ENCODE results near the gene PEG3. TPM values are rescaled to one million over a fixed set of nuclear protein-coding genes. Genes with fewer than 3 reads are reported as not detected.

Gene PEG3
- total and polyA plus RNA-seq, 2 donors = 1.3 to 2.5 TPM

DNA sequence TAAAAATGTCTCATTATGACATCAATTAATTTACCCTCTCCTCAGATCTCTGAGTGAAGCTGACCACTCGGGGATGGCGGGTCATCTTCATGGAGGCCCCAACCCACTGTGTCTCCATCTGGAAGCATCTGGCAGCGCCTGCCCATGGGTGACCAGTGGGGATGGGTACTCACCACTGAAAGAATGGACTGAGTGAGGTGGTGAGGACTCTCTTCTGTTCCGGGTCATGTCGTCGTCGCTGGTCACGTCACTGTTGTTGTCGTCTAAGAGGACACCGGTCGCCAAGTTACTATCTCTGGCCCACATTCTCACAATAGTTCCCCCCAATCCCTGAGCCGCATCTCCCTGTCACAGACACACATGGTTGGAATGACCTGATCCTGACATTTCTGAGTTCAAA is 17.1 kb downstream of the PEG3 start:
- Histone ChIP-seq H3K27ac (ENCODE audit: low read depth in 1 of 2, low read length in 1 of 2) (no peak overlapping the region), H3K4me1 (ENCODE audit: control insufficient read depth in 2 of 2, insufficient read depth in 2 of 2, low read length in 2 of 2) (no peaks in the 10 kb centered on the region), H3K9me3 (ENCODE audit: control insufficient read depth in 2 of 2, insufficient read depth in 1 of 2, low read length in 1 of 2) (peaks cover 4 to 5% of the 10 kb centered on the region in 2 donors), H3K36me3 (ENCODE audit: control insufficient read depth in 2 of 2, insufficient read depth in 2 of 2, low read length in 1 of 2) (no peaks in the 10 kb centered on the region), H3K4me3 (ENCODE audit: low read length in 2 of 2) (no peak overlapping the region), H3K27me3 (ENCODE audit: control insufficient read depth in 2 of 2, insufficient read depth in 1 of 2, low read length in 1 of 2) (no peaks in the 10 kb centered on the region)
- no peak for DNase-seq (ENCODE audit: low read depth in 6 of 9, low spot score in 9 of 9)
- 97% methylated on average over 12 of the region's 12 CpGs for WGBS

DNA sequence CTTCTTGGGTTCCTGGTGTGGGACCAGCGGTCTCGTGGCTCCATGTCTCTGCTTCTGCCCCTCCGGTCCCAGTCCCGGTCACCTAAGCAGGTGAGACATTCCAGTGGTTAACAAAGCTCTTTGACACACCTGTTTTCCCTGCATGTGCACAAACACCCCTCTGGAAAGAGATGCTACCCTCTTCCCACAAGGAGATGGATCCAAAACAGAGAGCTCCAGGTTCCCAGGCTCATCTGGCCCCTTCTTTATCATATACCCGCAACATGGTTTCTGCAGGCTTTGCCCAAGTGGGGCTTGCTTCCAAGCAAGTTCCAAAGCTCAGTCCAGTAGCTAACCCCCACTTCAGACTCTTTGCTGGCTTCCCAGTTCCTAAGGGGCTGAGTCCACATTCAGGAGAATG is 17.8 kb downstream of the PEG3 start:
- no peaks in the 10 kb centered on the region for H3K36me3 ChIP-seq (ENCODE audit: control insufficient read depth in 2 of 2, insufficient read depth in 2 of 2, low read length in 1 of 2)
- peaks cover 4 to 5% of the 10 kb centered on the region in 2 donors for H3K9me3 ChIP-seq (ENCODE audit: control insufficient read depth in 2 of 2, insufficient read depth in 1 of 2, low read length in 1 of 2)
- WGBS = 95% methylated on average over 5 of the region's 5 CpGs
- DNase-seq (ENCODE audit: low read depth in 6 of 9, low spot score in 9 of 9) = no peak
- no peak overlapping the region for H3K27ac ChIP-seq (ENCODE audit: low read depth in 1 of 2, low read length in 1 of 2)
- H3K4me1 ChIP-seq (ENCODE audit: control insufficient read depth in 2 of 2, insufficient read depth in 2 of 2, low read length in 2 of 2) = no peaks in the 10 kb centered on the region
- no peaks in the 10 kb centered on the region for H3K27me3 ChIP-seq (ENCODE audit: control insufficient read depth in 2 of 2, insufficient read depth in 1 of 2, low read length in 1 of 2)
- no peak overlapping the region for H3K4me3 ChIP-seq (ENCODE audit: low read length in 2 of 2)

DNA sequence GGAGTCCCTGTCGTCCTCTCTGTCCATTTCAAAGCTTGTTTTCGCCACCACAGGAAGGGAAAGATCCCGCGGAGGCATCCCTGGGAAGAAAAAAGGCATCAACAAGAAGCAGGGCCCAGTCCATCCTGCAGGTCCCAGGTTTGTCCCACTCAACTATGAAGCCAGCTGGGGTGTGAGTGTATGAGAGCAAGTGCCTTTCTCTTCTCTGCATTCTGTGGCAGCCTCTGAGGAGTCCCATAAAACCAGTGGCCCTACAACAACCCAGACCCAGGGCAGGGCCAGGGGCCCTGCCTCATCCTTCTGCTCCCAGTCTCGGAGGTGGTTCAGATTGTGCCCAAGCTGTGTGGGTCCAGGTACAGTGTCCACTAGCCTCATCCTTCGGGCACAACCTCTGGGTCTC is 18.9 kb downstream of the PEG3 start:
- no peaks in the 10 kb centered on the region for H3K36me3 ChIP-seq (ENCODE audit: control insufficient read depth in 2 of 2, insufficient read depth in 2 of 2, low read length in 1 of 2)
- no peaks in the 10 kb centered on the region for H3K27me3 ChIP-seq (ENCODE audit: control insufficient read depth in 2 of 2, insufficient read depth in 1 of 2, low read length in 1 of 2)
- no peak for DNase-seq (ENCODE audit: low read depth in 6 of 9, low spot score in 9 of 9)
- no peaks in the 10 kb centered on the region for H3K4me1 ChIP-seq (ENCODE audit: control insufficient read depth in 2 of 2, insufficient read depth in 2 of 2, low read length in 2 of 2)
- H3K27ac ChIP-seq (ENCODE audit: low read depth in 1 of 2, low read length in 1 of 2) = no peak overlapping the region
- no peak overlapping the region for H3K4me3 ChIP-seq (ENCODE audit: low read length in 2 of 2)
- peaks cover 4 to 5% of the 10 kb centered on the region in 2 donors for H3K9me3 ChIP-seq (ENCODE audit: control insufficient read depth in 2 of 2, insufficient read depth in 1 of 2, low read length in 1 of 2)
- WGBS = 81% methylated on average over 6 of the region's 6 CpGs

DNA sequence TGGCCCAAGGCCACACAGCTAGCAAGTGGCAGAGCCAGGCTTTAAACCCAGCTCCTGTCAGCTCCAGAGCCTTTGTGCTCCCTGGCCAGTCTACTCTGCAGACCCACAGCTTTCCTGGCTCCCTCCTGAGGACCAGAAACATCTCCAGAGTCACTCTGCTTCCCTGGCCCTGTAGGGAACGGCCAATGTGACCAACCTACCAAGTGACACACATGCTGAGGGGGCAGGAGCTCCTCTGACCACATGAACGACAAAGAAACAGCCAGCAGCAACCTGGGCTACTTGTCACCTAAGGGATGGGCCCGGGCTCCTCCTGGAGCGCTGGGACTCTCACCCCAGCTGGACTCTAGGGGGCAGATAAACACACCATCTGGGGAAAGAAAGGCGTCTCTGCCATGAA is 19.3 kb downstream of the PEG3 start:
- Histone ChIP-seq H3K4me3 (ENCODE audit: low read length in 2 of 2) (no peak overlapping the region), H3K9me3 (ENCODE audit: control insufficient read depth in 2 of 2, insufficient read depth in 1 of 2, low read length in 1 of 2) (peaks cover 4 to 5% of the 10 kb centered on the region in 2 donors), H3K4me1 (ENCODE audit: control insufficient read depth in 2 of 2, insufficient read depth in 2 of 2, low read length in 2 of 2) (no peaks in the 10 kb centered on the region), H3K27me3 (ENCODE audit: control insufficient read depth in 2 of 2, insufficient read depth in 1 of 2, low read length in 1 of 2) (no peaks in the 10 kb centered on the region), H3K27ac (ENCODE audit: low read depth in 1 of 2, low read length in 1 of 2) (no peak overlapping the region), H3K36me3 (ENCODE audit: control insufficient read depth in 2 of 2, insufficient read depth in 2 of 2, low read length in 1 of 2) (no peaks in the 10 kb centered on the region)
- 69% methylated on average over 5 of the region's 5 CpGs for WGBS
- no peak for DNase-seq (ENCODE audit: low read depth in 6 of 9, low spot score in 9 of 9)

DNA sequence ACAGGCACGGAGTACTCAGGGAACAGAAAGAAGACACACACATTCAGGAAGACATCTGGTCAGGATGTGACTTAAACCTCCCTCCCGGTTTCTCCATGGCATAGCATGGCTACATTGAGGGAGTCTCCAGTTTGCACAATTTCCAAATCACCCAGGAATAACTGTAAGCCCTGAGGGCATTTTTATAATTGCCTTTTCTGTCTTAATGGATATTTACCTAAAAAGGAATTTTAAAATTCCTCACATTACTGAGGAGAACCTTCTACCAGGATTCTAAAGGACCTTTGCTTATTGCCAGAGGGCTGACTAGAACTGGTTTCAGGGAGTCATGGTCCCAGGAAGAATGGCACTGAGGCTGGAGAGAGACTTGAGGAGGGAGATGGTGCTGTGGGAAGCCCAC is 21.4 kb downstream of the PEG3 start:
- WGBS = 92% methylated on average over 2 of the region's 2 CpGs
- Histone ChIP-seq H3K36me3 (ENCODE audit: control insufficient read depth in 2 of 2, insufficient read depth in 2 of 2, low read length in 1 of 2) (no peaks in the 10 kb centered on the region), H3K9me3 (ENCODE audit: control insufficient read depth in 2 of 2, insufficient read depth in 1 of 2, low read length in 1 of 2) (peaks cover 3 to 4% of the 10 kb centered on the region in 2 donors), H3K27ac (ENCODE audit: low read depth in 1 of 2, low read length in 1 of 2) (no peak overlapping the region), H3K4me3 (ENCODE audit: low read length in 2 of 2) (no peak overlapping the region), H3K27me3 (ENCODE audit: control insufficient read depth in 2 of 2, insufficient read depth in 1 of 2, low read length in 1 of 2) (no peaks in the 10 kb centered on the region), H3K4me1 (ENCODE audit: control insufficient read depth in 2 of 2, insufficient read depth in 2 of 2, low read length in 2 of 2) (no peaks in the 10 kb centered on the region)
- DNase-seq (ENCODE audit: low read depth in 6 of 9, low spot score in 9 of 9) = no peak

DNA sequence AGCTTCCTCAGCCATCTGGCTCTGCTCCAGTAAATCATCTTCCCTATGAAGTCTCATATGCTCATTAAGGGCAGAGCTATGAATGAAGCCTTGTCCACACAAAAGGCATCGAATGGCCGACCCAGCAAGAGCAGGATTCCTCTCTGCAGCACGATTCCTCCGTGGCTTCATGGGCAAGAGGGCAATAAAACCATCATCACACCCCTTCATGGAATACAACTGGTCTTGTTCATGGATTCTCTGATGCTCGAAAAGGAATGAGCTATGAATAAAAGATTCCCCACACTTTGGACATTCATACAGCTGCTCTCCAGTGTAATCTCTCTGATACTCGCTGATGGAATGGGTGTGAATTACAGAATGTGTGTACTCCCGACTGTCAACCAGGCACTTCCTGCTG is 25.9 kb downstream of the PEG3 start:
- Histone ChIP-seq H3K36me3 (ENCODE audit: control insufficient read depth in 2 of 2, insufficient read depth in 2 of 2, low read length in 1 of 2) (no peaks in the 10 kb centered on the region), H3K4me1 (ENCODE audit: control insufficient read depth in 2 of 2, insufficient read depth in 2 of 2, low read length in 2 of 2) (no peaks in the 10 kb centered on the region), H3K4me3 (ENCODE audit: low read length in 2 of 2) (no peak overlapping the region), H3K27ac (ENCODE audit: low read depth in 1 of 2, low read length in 1 of 2) (no peak overlapping the region), H3K9me3 (ENCODE audit: control insufficient read depth in 2 of 2, insufficient read depth in 1 of 2, low read length in 1 of 2) (peaks cover 4 to 6% of the 10 kb centered on the region in 2 donors), H3K27me3 (ENCODE audit: control insufficient read depth in 2 of 2, insufficient read depth in 1 of 2, low read length in 1 of 2) (no peaks in the 10 kb centered on the region)
- no peak for DNase-seq (ENCODE audit: low read depth in 6 of 9, low spot score in 9 of 9)
- WGBS = 93% methylated on average over 7 of the region's 7 CpGs

DNA sequence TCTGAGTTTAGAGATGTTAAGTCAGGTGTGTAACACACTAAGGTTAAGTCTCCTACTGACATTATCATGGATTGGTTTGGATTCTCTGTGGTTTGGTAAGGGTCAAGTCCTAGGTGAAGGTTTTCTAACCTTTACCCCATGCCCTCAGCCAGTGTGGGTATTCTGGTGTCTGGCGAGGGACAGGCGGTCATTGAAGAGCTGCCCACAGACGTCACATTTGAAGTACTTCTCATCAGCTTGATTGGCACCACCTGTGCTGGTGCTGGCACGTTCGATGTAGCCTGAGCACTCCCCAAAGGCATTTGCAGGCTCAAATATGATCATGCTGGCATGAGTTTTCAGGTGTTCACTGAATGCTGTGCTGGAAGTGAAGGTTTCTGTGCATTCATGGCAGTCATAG is 27.0 kb downstream of the PEG3 start:
- H3K27me3 ChIP-seq (ENCODE audit: control insufficient read depth in 2 of 2, insufficient read depth in 1 of 2, low read length in 1 of 2) = no peaks in the 10 kb centered on the region
- no peak overlapping the region for H3K27ac ChIP-seq (ENCODE audit: low read depth in 1 of 2, low read length in 1 of 2)
- H3K9me3 ChIP-seq (ENCODE audit: control insufficient read depth in 2 of 2, insufficient read depth in 1 of 2, low read length in 1 of 2) = peaks cover 4 to 8% of the 10 kb centered on the region in 2 donors
- no peak for DNase-seq (ENCODE audit: low read depth in 6 of 9, low spot score in 9 of 9)
- no peak overlapping the region for H3K4me3 ChIP-seq (ENCODE audit: low read length in 2 of 2)
- H3K36me3 ChIP-seq (ENCODE audit: control insufficient read depth in 2 of 2, insufficient read depth in 2 of 2, low read length in 1 of 2) = no peaks in the 10 kb centered on the region
- no peaks in the 10 kb centered on the region for H3K4me1 ChIP-seq (ENCODE audit: control insufficient read depth in 2 of 2, insufficient read depth in 2 of 2, low read length in 2 of 2)
- WGBS = 92% methylated on average over 5 of the region's 5 CpGs

DNA sequence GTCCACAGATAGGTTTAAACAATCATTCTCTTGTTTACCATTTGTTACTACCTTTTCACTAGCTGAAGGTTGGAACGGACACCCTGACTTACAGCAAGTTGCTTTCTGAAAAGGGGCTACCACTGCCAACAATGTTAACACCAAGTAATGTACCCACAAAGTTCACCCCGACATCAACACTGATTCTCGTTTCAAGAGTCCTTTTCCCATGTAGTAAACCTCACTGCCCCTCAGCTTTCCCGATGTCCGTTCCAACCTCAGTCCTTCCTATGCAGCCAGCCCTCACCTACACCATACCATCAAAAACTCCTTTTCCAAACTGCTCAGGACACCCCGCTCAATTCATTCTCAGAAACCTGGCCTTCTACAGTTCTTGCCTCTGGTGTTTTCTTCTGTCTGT is 29.0 kb downstream of the PEG3 start:
- H3K4me1 ChIP-seq (ENCODE audit: control insufficient read depth in 2 of 2, insufficient read depth in 2 of 2, low read length in 2 of 2) = no peaks in the 10 kb centered on the region
- DNase-seq (ENCODE audit: low read depth in 6 of 9, low spot score in 9 of 9) = no peak
- peaks cover 4 to 9% of the 10 kb centered on the region in 2 donors for H3K9me3 ChIP-seq (ENCODE audit: control insufficient read depth in 2 of 2, insufficient read depth in 1 of 2, low read length in 1 of 2)
- H3K27me3 ChIP-seq (ENCODE audit: control insufficient read depth in 2 of 2, insufficient read depth in 1 of 2, low read length in 1 of 2) = no peaks in the 10 kb centered on the region
- 70% methylated on average over 6 of the region's 6 CpGs for WGBS
- H3K36me3 ChIP-seq (ENCODE audit: control insufficient read depth in 2 of 2, insufficient read depth in 2 of 2, low read length in 1 of 2) = no peaks in the 10 kb centered on the region
- H3K4me3 ChIP-seq (ENCODE audit: low read length in 2 of 2) = no peak overlapping the region
- H3K27ac ChIP-seq (ENCODE audit: low read depth in 1 of 2, low read length in 1 of 2) = no peak overlapping the region

DNA sequence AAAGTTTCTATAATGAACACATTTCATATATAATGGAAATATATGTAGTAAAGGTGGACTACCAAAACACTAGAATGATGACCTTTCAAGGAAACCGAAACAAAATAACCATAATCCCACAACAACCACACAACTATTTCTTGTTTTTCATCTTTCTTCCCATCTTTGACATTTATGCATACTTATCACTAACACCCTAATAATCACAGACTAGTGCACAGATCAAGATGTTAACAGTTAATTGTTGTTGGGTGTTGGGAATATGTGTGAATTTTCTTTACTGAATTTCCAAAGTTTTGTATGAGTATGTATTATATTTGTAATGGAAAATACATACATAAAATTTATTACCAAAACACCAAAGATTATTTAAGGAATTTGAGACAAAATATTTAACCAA is 30.3 kb downstream of the PEG3 start:
- DNase-seq (ENCODE audit: low read depth in 6 of 9, low spot score in 9 of 9) = no peak

More for the DNA sequence above, 30.3 kb downstream of the PEG3 start:
- H3K36me3 ChIP-seq (ENCODE audit: control insufficient read depth in 2 of 2, insufficient read depth in 2 of 2, low read length in 1 of 2) = no peaks in the 10 kb centered on the region
- H3K9me3 ChIP-seq (ENCODE audit: control insufficient read depth in 2 of 2, insufficient read depth in 1 of 2, low read length in 1 of 2) = peaks cover 4 to 9% of the 10 kb centered on the region in 2 donors
- H3K4me1 ChIP-seq (ENCODE audit: control insufficient read depth in 2 of 2, insufficient read depth in 2 of 2, low read length in 2 of 2) = no peaks in the 10 kb centered on the region
- 93% methylated on average over 1 of the region's 1 CpG for WGBS
- H3K27me3 ChIP-seq (ENCODE audit: control insufficient read depth in 2 of 2, insufficient read depth in 1 of 2, low read length in 1 of 2) = no peaks in the 10 kb centered on the region
- no peak overlapping the region for H3K4me3 ChIP-seq (ENCODE audit: low read length in 2 of 2)
- no peak overlapping the region for H3K27ac ChIP-seq (ENCODE audit: low read depth in 1 of 2, low read length in 1 of 2)

Data from thymus (tissue), 11 donors.